BLaER1 treated with 17β-estradiol and CSF1 and Interleukin-3, amounts not matched to agents 10 nM and 100 nM (cell line): Measurements from ENCODE around the gene CHST15.
A peak's percentile ranks its signal among the peaks of the same experiment; 100 is the strongest.

Experiments
- H3K27ac ChIP-seq, 11 experiments: shearing (Covaris generic); formaldehyde crosslinking; 2 replicates each; pipeline ENCODE4 v1.8.1; 2022
- H3K27me3 ChIP-seq, 11 experiments: shearing (Covaris generic); formaldehyde crosslinking; 2 replicates each; pipeline ENCODE4 v1.8.1; 2022
- H3K36me3 ChIP-seq, 11 experiments: shearing (Covaris generic); formaldehyde crosslinking; 2 replicates each; pipeline ENCODE4 v1.8.1; 2022
- H3K4me1 ChIP-seq, 10 experiments: shearing (Covaris generic); formaldehyde crosslinking; 2 replicates each; pipeline ENCODE4 v1.8.1; 2022
- H3K4me2 ChIP-seq, 11 experiments: shearing (Covaris generic); formaldehyde crosslinking; 2 replicates each; pipeline ENCODE4 v1.8.1; 2022
- H3K4me3 ChIP-seq, 10 experiments: shearing (Covaris generic); formaldehyde crosslinking; 2 replicates each; pipeline ENCODE4 v1.8.1; 2022
- H3K9ac ChIP-seq, 11 experiments: shearing (Covaris generic); formaldehyde crosslinking; 2 replicates each; pipeline ENCODE4 v1.8.1; 2022
- H3K9me3 ChIP-seq, 11 experiments: shearing (Covaris generic); formaldehyde crosslinking; replicated peaks in 1 of 11; 2 replicates each; pipeline ENCODE4 v1.8.1; 2022
- H4K20me1 ChIP-seq, 11 experiments: shearing (Covaris generic); formaldehyde crosslinking; 2 replicates each; pipeline ENCODE4 v1.8.1; 2022
- Cebpa-rat ChIP-seq, 11 experiments: shearing (Covaris generic); IDR thresholded peaks; 2 replicates each; pipeline ENCODE4 v1.8.1; 2022

CHST15 gene

DNA sequence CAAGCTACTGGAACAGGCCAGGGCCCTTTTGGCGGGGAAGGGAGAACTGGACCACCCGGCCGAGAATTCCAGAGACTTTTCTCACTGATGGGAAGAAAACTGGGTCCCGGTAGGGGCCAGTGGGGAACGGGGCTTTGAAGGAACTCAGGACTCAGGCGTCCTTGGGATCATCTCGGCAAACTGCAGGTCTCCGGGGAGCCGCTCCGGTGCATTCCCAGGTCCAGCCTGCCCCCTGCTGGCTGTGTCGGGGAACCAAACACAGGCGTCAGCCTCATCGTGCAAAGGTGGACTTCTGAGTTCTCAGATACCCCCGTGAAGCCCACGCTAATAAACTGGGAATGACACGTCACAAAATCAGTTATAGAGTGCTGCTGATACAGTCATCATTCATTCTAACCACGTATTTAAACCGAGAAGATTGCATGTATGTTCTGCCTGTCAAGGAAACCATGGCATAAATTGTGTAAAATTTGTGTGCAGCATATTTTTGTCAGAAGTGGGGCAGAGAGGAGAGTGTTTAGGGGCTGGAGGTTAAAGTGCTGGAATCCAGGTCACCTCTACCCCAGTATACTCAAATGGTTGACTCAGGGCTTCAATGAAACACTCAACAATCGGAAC lies 125.7 kb downstream of the CHST15 start:
- H3K36me3 ChIP-seq = no peaks in the 10 kb centered on the region
- TF ChIP-seq Cebpa-rat (IDR thresholded peaks at IDR 0.05) = no peak

DNA sequence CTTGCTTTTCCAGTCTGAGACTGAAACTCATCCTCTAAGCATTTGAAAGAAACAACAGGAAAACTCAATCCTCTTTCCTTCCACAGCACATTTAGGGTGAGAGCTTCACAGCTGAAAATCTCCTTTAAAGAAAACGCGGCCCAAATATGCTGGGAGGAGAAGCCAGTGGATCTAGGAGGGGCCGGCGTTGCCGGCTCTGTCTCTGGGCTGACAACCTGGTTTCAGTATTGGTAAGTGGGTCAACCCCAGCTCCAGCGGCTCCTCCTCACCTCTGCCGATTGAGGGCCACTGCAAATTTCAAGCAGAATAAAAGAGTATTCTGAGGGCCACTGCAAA lies 126.5 kb downstream of the CHST15 start:
- Histone ChIP-seq H4K20me1 (peaks cover 0 to 15% (median 0%) of the 10 kb centered on the region in 11 experiments; a peak in 3 of 22 replicates), H3K36me3 (no peaks in the 10 kb centered on the region), H3K27me3 (peaks cover 4 to 19% (median 14%) of the 10 kb centered on the region in 11 experiments; a peak in 21 of 22 replicates), H3K4me2 (no peak overlapping the region), H3K9ac (no peak overlapping the region), H3K4me3 (no peak overlapping the region), H3K27ac (no peak overlapping the region), H3K9me3 (no peaks in the 10 kb centered on the region), H3K4me1 (peaks cover 0 to 11% (median 7%) of the 10 kb centered on the region in 10 experiments; a peak in 12 of 20 replicates)
- no peak for TF ChIP-seq Cebpa-rat (IDR thresholded peaks at IDR 0.05)

More for the DNA sequence above, 125.7 kb downstream of the CHST15 start:
- Histone ChIP-seq H3K27me3 (peaks cover 9 to 25% (median 19%) of the 10 kb centered on the region in 11 experiments), H3K4me1 (peaks cover 0 to 11% (median 7%) of the 10 kb centered on the region in 10 experiments; a peak in 12 of 20 replicates), H3K27ac (no peak overlapping the region), H3K9ac (peak overlapping the region in 1 of 11 experiments; percentile 6; a peak in 1 of 22 replicates), H3K4me3 (no peak overlapping the region), H3K4me2 (peak overlapping the region in 4 of 11 experiments; percentile 4 to 41 (median 34); a peak in 3 of 22 replicates), H4K20me1 (peaks cover 0 to 18% (median 0%) of the 10 kb centered on the region in 11 experiments; a peak in 3 of 22 replicates), H3K9me3 (peaks cover 0 to 2% (median 0%) of the 10 kb centered on the region in 11 experiments; a peak in 2 of 22 replicates)

DNA sequence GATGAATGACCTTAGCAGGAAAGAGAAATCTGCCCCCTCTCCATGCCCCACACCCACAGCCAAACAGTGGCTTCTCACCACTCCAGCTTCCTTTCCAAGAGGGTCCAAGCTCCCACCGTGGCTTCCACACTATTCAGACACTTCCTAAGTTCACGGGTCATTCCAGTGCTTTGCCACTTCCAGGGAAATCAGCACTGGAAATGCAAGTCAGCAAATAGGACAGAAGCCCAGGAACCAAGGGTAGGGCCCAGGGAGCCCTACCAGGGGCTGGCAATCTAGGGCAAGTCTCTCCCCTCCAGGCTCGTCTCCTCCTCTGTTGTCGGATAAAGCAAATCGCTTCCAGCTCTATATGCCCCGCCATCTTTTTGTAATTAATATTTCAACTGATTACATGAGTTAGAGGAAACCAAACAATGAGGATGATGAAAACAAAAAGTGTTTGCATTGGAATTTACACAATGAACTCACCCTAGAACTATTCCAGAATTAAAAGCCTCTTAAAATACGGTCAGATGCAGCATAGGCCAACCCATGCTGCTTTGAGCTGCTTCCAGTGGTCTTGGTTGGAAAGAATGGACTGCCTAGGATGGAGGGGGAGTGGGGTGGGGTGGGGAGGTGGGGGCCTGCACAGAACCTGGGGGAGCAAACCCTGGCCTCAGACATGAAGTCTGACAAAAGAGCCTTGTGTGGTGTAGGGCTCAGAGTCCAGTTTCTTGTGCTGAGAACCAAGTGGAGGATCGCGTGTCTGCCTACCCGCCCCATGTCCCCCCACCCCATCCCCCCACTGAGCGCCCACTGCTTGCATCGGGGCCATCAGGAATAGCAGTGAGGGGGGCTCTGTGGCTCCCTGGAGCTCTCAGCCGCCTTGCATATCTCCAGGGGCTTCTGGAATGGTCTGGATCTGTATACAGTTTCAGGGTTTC lies 127.2 kb downstream of the CHST15 start:
- Histone ChIP-seq H3K4me2 (no peak overlapping the region), H3K4me1 (peaks cover 0 to 11% (median 7%) of the 10 kb centered on the region in 10 experiments; a peak in 12 of 20 replicates), H3K36me3 (no peaks in the 10 kb centered on the region), H3K4me3 (no peak overlapping the region), H3K27ac (no peak overlapping the region), H4K20me1 (peaks cover 0 to 15% (median 0%) of the 10 kb centered on the region in 11 experiments; a peak in 3 of 22 replicates), H3K9me3 (no peaks in the 10 kb centered on the region), H3K27me3 (peaks cover 0 to 15% (median 8%) of the 10 kb centered on the region in 11 experiments; a peak in 17 of 22 replicates), H3K9ac (no peak overlapping the region)
- TF ChIP-seq Cebpa-rat (IDR thresholded peaks at IDR 0.05) = no peak

DNA sequence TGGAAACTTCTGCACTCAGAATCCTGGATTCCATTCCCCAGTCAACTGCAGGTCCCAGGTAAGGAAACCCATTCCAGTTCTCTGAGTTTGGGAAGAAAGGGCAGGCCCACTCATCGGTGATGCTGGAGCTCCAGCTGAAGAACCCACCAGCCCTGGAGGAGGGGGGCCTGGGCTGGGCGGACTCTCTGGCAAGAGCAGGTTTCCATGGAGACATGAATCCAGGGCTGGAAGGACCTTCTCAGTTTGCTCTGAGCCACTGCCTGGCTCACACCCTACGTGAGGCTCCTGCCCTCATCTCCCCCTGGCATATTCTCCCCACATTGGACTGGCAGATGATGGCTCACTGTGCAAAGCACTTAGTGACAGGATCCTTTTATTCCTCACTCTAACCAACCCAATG lies 128.4 kb downstream of the CHST15 start:
- Histone ChIP-seq H4K20me1 (peaks cover 0 to 11% (median 0%) of the 10 kb centered on the region in 11 experiments; a peak in 3 of 22 replicates), H3K27ac (no peak overlapping the region), H3K27me3 (peaks cover 0 to 4% (median 0%) of the 10 kb centered on the region in 11 experiments; a peak in 6 of 22 replicates), H3K36me3 (no peaks in the 10 kb centered on the region), H3K9me3 (no peaks in the 10 kb centered on the region), H3K4me3 (no peak overlapping the region), H3K9ac (no peak overlapping the region), H3K4me1 (peaks cover 0 to 11% (median 7%) of the 10 kb centered on the region in 10 experiments; a peak in 12 of 20 replicates), H3K4me2 (no peak overlapping the region)
- TF ChIP-seq Cebpa-rat (IDR thresholded peaks at IDR 0.05) = no peak

DNA sequence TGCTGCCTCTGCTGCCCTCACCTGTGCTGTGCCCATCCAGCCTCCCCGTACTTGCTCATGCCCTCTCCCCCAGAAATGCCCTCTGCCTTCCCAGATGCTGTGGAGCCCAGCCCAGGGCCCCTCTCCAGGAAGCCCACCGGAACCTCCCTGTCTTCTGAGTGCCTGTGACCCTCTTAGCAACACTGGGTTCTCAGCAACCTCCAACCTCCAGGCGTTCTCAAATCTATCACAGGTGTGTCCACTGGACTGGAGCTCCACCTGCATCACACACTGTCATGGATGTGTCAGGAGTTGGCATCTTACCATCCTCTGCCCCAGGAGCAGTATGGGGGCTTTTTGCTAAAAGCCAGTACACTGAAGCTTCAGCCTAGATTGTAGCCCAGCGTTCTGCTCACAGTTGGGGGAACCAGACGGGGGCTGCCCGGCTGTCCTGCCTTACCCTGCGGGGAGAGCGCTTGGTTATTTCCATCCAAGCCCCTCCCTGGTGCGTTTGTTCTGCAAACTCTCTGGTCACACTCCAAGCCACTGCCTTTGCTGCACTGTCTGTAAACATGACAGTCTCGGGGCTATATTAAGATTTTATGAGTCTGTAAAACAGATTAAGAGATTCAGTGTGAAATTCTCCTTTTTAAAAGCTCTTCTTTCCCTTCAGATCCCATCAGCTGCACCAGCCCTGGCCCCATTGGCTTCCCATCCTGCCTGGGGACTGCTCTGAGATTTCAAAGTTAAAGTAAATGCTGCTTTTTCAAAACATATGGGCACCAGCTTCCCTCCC lies 130.5 kb downstream of the CHST15 start:
- Histone ChIP-seq H3K27me3 (no peaks in the 10 kb centered on the region), H3K9me3 (no peaks in the 10 kb centered on the region), H4K20me1 (peaks cover 0 to 9% (median 0%) of the 10 kb centered on the region in 11 experiments; a peak in 2 of 22 replicates), H3K4me3 (no peak overlapping the region), H3K27ac (no peak overlapping the region), H3K4me1 (peaks cover 0 to 11% (median 7%) of the 10 kb centered on the region in 10 experiments; a peak in 12 of 20 replicates), H3K4me2 (0 out of 22 replicates have a peak overlapping the region, but pooled peaks of 1 of the 11 experiments have one; percentile 49), H3K9ac (no peak overlapping the region), H3K36me3 (no peaks in the 10 kb centered on the region)
- no peak for TF ChIP-seq Cebpa-rat (IDR thresholded peaks at IDR 0.05)

DNA sequence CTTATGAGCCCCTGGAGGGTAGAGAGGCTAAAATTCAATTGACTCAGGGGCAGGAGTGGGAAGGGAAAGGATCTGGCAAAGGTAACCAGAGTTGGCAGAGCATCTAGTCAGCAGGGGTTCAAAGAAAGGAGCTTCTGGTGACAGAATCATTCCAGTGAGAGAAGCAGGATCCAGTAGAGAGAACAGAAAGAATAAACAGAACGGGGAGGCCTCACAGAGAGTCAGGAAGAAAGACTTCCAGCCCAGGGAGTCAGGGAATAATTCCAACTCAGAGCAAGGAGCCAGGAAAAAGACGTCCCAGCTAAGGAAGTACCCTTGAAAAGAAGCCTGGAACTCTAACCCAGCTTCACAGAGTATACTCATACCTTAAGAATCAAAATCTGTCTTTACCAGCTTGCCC lies 135.2 kb downstream of the CHST15 start:
- no peaks in the 10 kb centered on the region for H4K20me1 ChIP-seq
- H3K4me1 ChIP-seq = no peaks in the 10 kb centered on the region
- H3K4me2 ChIP-seq = no peak overlapping the region
- H3K9ac ChIP-seq = no peak overlapping the region
- H3K4me3 ChIP-seq = no peak overlapping the region
- TF ChIP-seq Cebpa-rat (IDR thresholded peaks at IDR 0.05) = no peak
- H3K36me3 ChIP-seq = no peaks in the 10 kb centered on the region
- no peaks in the 10 kb centered on the region for H3K9me3 ChIP-seq
- H3K27me3 ChIP-seq = no peaks in the 10 kb centered on the region
- H3K27ac ChIP-seq = no peak overlapping the region
